WTC11 (cell line): ENCODE data around the gene DTD1. TPM values are rescaled to one million over a fixed set of nuclear protein-coding genes. Genes with fewer than 3 reads are reported as not detected.

Source experiments
- ATAC-seq: fragments of 200-7000 bp; cut with Tn5 transposase; 2 replicates; pipeline ENCODE4 v1.10.0; 2021; ENCODE audit warnings: mild to moderate bottlenecking, moderate library complexity
- CTCF ChIA-PET: fragments of 300-600 bp; sonication (Branson Sonifier 250); formaldehyde crosslinking; loops from one replicate; lab custom pipeline; 2021; ENCODE audit warnings: antibody characterized with exemption; lab: Charles Lee
- POLR2A ChIA-PET: fragments of 350-600 bp; sonication (Branson Sonifier 250); formaldehyde crosslinking; loops from one replicate; lab custom pipeline; 2021; ENCODE audit warnings: antibody characterized with exemption; lab: Charles Lee
- DNase-seq: peaks from one replicate; pipeline ENCODE4 v3.0.0; 2021; ENCODE audit warnings: low spot score
- H3K27ac Mint-ChIP-seq: 2 replicates; pipeline ENCODE4 v1.8.0; 2021; ENCODE audit warnings: mixed read lengths
- H3K27me3 Mint-ChIP-seq: 2 replicates; pipeline ENCODE4 v1.8.0; 2021; ENCODE audit warnings: low read depth, mild to moderate bottlenecking, moderate library complexity, mixed read lengths
- H3K36me3 Mint-ChIP-seq: 2 replicates; pipeline ENCODE4 v1.8.0; 2021; ENCODE audit warnings: mixed read lengths
- H3K4me1 Mint-ChIP-seq: 2 replicates; pipeline ENCODE4 v1.8.0; 2022; ENCODE audit warnings: mixed read lengths
- H3K4me3 Mint-ChIP-seq: 2 replicates; pipeline ENCODE4 v1.8.0; 2021; ENCODE audit warnings: mild to moderate bottlenecking, moderate library complexity, mixed read lengths
- H3K9me3 Mint-ChIP-seq: 2 replicates; pipeline ENCODE4 v1.8.0; 2021; ENCODE audit warnings: mixed read lengths
- CREM ChIP-seq: sonication (generic); formaldehyde crosslinking; IDR thresholded peaks from 2 replicates; pipeline ENCODE4 v1.8.1; 2022; ENCODE audit warnings: mild to moderate bottlenecking, missing genetic modification reagents, moderate library complexity
- CTCF ChIP-seq: fragments of 200-600 bp; IDR thresholded peaks from 2 replicates; pipeline ENCODE4 v1.8.0; 2022; ENCODE audit warnings: antibody characterized with exemption
- ELF4 ChIP-seq: sonication (generic); formaldehyde crosslinking; IDR thresholded peaks from 2 replicates; pipeline ENCODE4 v1.8.1; 2022; ENCODE audit warnings: low read depth, mild to moderate bottlenecking, moderate library complexity, missing genetic modification reagents
- EMX1 ChIP-seq: fragments of 250-450 bp; sonication (Bioruptor Pico); IDR thresholded peaks from 2 replicates; pipeline ENCODE4 v1.8.0; 2021; ENCODE audit warnings: mild to moderate bottlenecking
- ESRRA ChIP-seq: sonication (generic); formaldehyde crosslinking; IDR thresholded peaks from 2 replicates; pipeline ENCODE4 v1.8.1; 2022; ENCODE audit warnings: mild to moderate bottlenecking, missing genetic modification reagents, borderline replicate concordance
- ETV6 ChIP-seq: sonication (generic); formaldehyde crosslinking; IDR thresholded peaks from 2 replicates; pipeline ENCODE4 v1.8.1; 2022; ENCODE audit warnings: mild to moderate bottlenecking, missing genetic modification reagents
- GTF2I ChIP-seq: fragments of 250-450 bp; sonication (Bioruptor Pico); conservative IDR thresholded peaks from 2 replicates; pipeline ENCODE4 v1.4.0; 2021; ENCODE audit warnings: mild to moderate bottlenecking
- HMGXB4 ChIP-seq: sonication (generic); formaldehyde crosslinking; IDR thresholded peaks from 2 replicates; pipeline ENCODE4 v1.8.1; 2023; ENCODE audit warnings: mild to moderate bottlenecking, moderate library complexity, missing genetic modification reagents
- JAZF1 ChIP-seq: fragments of 250-450 bp; sonication (Bioruptor Pico); IDR thresholded peaks from 2 replicates; pipeline ENCODE4 v1.9.0; 2021; ENCODE audit warnings: moderate library complexity, mild to moderate bottlenecking, inconsistent platforms
- MLX ChIP-seq: sonication (generic); formaldehyde crosslinking; IDR thresholded peaks from 2 replicates; pipeline ENCODE4 v1.8.1; 2023; ENCODE audit warnings: mild to moderate bottlenecking, missing genetic modification reagents, moderate library complexity
- NFE2L1 ChIP-seq: sonication (generic); formaldehyde crosslinking; IDR thresholded peaks from 2 replicates; pipeline ENCODE4 v1.8.1; 2023; ENCODE audit warnings: missing genetic modification reagents
- NFYB ChIP-seq: sonication (generic); formaldehyde crosslinking; conservative IDR thresholded peaks from 2 replicates; pipeline ENCODE4 v1.8.0; 2022; ENCODE audit warnings: low read depth, missing genetic modification reagents
- NR1H2 ChIP-seq: sonication (generic); formaldehyde crosslinking; IDR thresholded peaks from 2 replicates; pipeline ENCODE4 v1.9.0; 2021; ENCODE audit warnings: mild to moderate bottlenecking, moderate library complexity, missing genetic modification reagents
- NR2C2 ChIP-seq: sonication (generic); formaldehyde crosslinking; IDR thresholded peaks from 2 replicates; pipeline ENCODE4 v1.8.0; 2022; ENCODE audit warnings: mild to moderate bottlenecking, missing genetic modification reagents
- SMAD3 ChIP-seq: sonication (generic); formaldehyde crosslinking; IDR thresholded peaks from 2 replicates; pipeline ENCODE4 v1.8.0; 2022; ENCODE audit warnings: missing genetic modification reagents, mild to moderate bottlenecking, borderline replicate concordance
- STAT6 ChIP-seq: sonication (generic); formaldehyde crosslinking; conservative IDR thresholded peaks from 2 replicates; pipeline ENCODE4 v1.8.1; 2023; ENCODE audit warnings: mild to moderate bottlenecking, low read depth, missing genetic modification reagents, moderate library complexity
- TCF7 ChIP-seq: sonication (generic); formaldehyde crosslinking; IDR thresholded peaks from 2 replicates; pipeline ENCODE4 v1.8.0; 2022; ENCODE audit warnings: mild to moderate bottlenecking, low read depth, missing genetic modification reagents, moderate library complexity
- TEAD4 ChIP-seq: sonication (generic); formaldehyde crosslinking; IDR thresholded peaks from 2 replicates; pipeline ENCODE4 v1.8.0; 2022; ENCODE audit warnings: mild to moderate bottlenecking, missing genetic modification reagents
- TP53 ChIP-seq: sonication (generic); formaldehyde crosslinking; IDR thresholded peaks from 2 replicates; pipeline ENCODE4 v1.8.1; 2023; ENCODE audit warnings: mild to moderate bottlenecking, missing genetic modification reagents
- ZMAT4 ChIP-seq: fragments of 250-450 bp; sonication (Bioruptor Pico); IDR thresholded peaks from 2 replicates; pipeline ENCODE4 v1.9.0; 2021; ENCODE audit warnings: mild to moderate bottlenecking
- ZNF317 ChIP-seq: sonication (generic); formaldehyde crosslinking; IDR thresholded peaks from 2 replicates; pipeline ENCODE4 v1.8.1; 2023; ENCODE audit warnings: low read depth, mild to moderate bottlenecking, moderate library complexity, missing genetic modification reagents, borderline replicate concordance
- ZNF396 ChIP-seq: fragments of 250-450 bp; sonication (Bioruptor Pico); IDR thresholded peaks from 2 replicates; pipeline ENCODE4 v1.8.0; 2021; ENCODE audit warnings: mild to moderate bottlenecking, moderate library complexity, borderline replicate concordance
- ZNF416 ChIP-seq: fragments of 250-450 bp; sonication (Bioruptor Pico); IDR thresholded peaks from 2 replicates; pipeline ENCODE4 v1.9.0; 2021; ENCODE audit warnings: mild to moderate bottlenecking, inconsistent platforms
- ZNF425 ChIP-seq: fragments of 250-450 bp; sonication (Bioruptor Pico); conservative IDR thresholded peaks from 2 replicates; pipeline ENCODE4 v1.9.0; 2021; ENCODE audit warnings: mild to moderate bottlenecking
- ZNF671 ChIP-seq: fragments of 250-450 bp; sonication (Bioruptor Pico); IDR thresholded peaks from 2 replicates; pipeline ENCODE4 v1.8.0; 2021; ENCODE audit warnings: mild to moderate bottlenecking
- ZSCAN18 ChIP-seq: fragments of 250-450 bp; sonication (Bioruptor Pico); IDR thresholded peaks from 2 replicates; pipeline ENCODE4 v2.1.2; 2022; ENCODE audit warnings: mild to moderate bottlenecking, moderate library complexity
- total RNA-seq: library from RNA; stranded (reverse); gene quantifications from 3 replicates; pipeline ENCODE4 v1.2.3, GENCODE V29; 2021

The DTD1 gene
- total RNA-seq, 1 experiment from 2014 or later, result 71.1 TPM

- CTCF ChIA-PET, result no interaction called here
- no peak for TF ChIP-seq NFYB
- no peak for TF ChIP-seq JAZF1 (CRISPR knock-in tag)
- no peak for TF ChIP-seq MLX (CRISPR knock-in tag)
- no peak for TF ChIP-seq ZSCAN18 (CRISPR knock-in tag)
- TF ChIP-seq TCF7 (CRISPR knock-in tag), result no peak
- no peak for TF ChIP-seq EMX1 (CRISPR knock-in tag)
- no peak for TF ChIP-seq HMGXB4
- TF ChIP-seq ELF4, result no peak
- TF ChIP-seq ZNF425 (CRISPR knock-in tag), result no peak
- no peak for TF ChIP-seq GTF2I (CRISPR knock-in tag)
- no peak for TF ChIP-seq NR2C2 (CRISPR knock-in tag)
- TF ChIP-seq NR1H2 (CRISPR knock-in tag), result no peak
- TF ChIP-seq, all 79 proteins: peak for 0
- POLR2A ChIA-PET, result interaction anchor here (0.6 kb wide), 1 partner anchor 66 kb away, joined by 4 read pairs; no protein-coding TSS in a partner anchor
- peaks cover 21% of the 10 kb centered on the region for H3K9me3 Mint-ChIP-seq
- ATAC-seq (no peak), DNase-seq (no peak)
- no peak overlapping the region for H3K27ac Mint-ChIP-seq
- no peak overlapping the region for H3K4me3 Mint-ChIP-seq
- H3K27me3 Mint-ChIP-seq, result no peaks in the 10 kb centered on the region
- peaks cover 27% of the 10 kb centered on the region for H3K4me1 Mint-ChIP-seq
- H3K36me3 Mint-ChIP-seq, result peaks cover 13% of the 10 kb centered on the region
These were observed 136.2 kb downstream of the DTD1 start for GRCh38 chr20:18724077-18724476.

- Mint-ChIP-seq H3K36me3 (peaks cover 8% of the 10 kb centered on the region), H3K9me3 (peaks cover 15% of the 10 kb centered on the region), H3K4me1 (peaks cover 27% of the 10 kb centered on the region), H3K27me3 (no peaks in the 10 kb centered on the region), H3K27ac (no peak overlapping the region), H3K4me3 (no peak overlapping the region)
- CTCF ChIA-PET, result no interaction called here
- DNase-seq, result no peak
- peak; percentile 58 for ATAC-seq
- POLR2A ChIA-PET, result interaction anchor here (0.6 kb wide), 1 partner anchor 67 kb away, joined by 4 read pairs; no protein-coding TSS in a partner anchor
- TF ChIP-seq ZNF317 (CRISPR knock-in tag) (no peak), TP53 (no peak), STAT6 (CRISPR knock-in tag) (no peak), ZNF671 (CRISPR knock-in tag) (no peak), ZMAT4 (no peak), CTCF (no peak), EMX1 (CRISPR knock-in tag) (no peak), NR2C2 (CRISPR knock-in tag) (no peak), SMAD3 (CRISPR knock-in tag) (no peak), ESRRA (CRISPR knock-in tag) (no peak), ETV6 (no peak), ZNF396 (no peak), ZNF416 (no peak), TEAD4 (CRISPR knock-in tag) (no peak), NFE2L1 (CRISPR knock-in tag) (no peak), CREM (CRISPR knock-in tag) (no peak)
These were observed 137.1 kb downstream of the DTD1 start for GRCh38 chr20:18724788-18725464.
